NCI-H1436 (cell line): ENCODE measurements around the gene PSMD1.
A peak's percentile ranks its signal among the peaks of the same experiment; 100 is the strongest.
"Not testable (repeated sequence)": the region's sequence is repeated elsewhere in the genome, so short reads cannot be mapped to it uniquely, and the experiment has no call there.

Experiments
- DNase-seq: peaks from one replicate; lab custom pipeline; 2025; lab: John Stamatoyannopoulos, UW

The PSMD1 gene

DNA sequence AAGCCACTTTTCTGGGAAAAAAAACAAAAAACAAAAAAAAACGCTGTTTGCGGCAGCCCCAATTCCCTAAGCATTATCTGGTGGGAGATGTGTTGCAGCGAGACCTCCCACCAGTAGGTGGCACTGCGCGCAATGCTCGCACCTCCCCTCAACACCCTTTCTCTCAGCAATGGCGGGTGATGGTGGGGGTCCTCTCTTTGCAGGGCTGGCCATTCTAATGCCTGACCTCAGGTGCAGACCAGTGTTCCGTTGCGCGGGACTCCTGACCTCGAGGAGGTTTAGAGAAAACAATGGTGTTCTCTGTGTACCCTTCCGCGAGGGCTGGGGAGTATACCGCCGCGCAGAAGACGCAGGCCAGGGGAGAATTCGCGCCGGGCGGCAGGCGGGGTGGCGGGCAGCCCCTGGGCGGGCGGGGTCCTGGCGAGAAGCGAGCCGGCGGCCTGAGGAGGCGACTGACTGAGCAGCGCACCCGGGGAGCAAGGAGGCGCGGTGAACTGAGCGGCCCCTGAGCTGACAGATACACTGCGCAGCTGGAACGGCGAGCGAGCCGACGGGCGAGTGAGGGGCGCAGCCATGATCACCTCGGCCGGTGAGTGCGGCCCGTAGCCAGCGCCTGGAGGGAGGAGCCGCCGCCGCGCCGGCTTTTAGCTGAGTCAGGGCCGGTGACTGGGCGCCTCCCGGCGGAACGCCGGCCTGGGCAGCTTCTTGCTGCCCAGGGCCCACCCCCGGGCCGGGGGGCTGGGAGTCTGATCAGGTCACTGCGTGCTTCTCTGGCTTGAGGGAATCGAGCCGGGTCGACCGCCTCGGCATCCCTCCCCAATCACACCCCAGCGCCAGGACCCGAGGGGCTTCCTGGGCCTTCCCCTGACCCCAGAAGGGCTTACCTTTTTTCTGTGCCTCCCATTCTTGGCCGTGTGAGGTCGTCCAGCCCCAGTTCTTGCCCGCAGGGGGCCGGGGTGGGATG is at the start of gene PSMD1:
PSMD1 (plus strand) TSS at position 415 of the 964 bp plus-strand sequence; CDS start at position 574, 159 bp downstream.
- DNase-seq: peak; percentile 88

DNA sequence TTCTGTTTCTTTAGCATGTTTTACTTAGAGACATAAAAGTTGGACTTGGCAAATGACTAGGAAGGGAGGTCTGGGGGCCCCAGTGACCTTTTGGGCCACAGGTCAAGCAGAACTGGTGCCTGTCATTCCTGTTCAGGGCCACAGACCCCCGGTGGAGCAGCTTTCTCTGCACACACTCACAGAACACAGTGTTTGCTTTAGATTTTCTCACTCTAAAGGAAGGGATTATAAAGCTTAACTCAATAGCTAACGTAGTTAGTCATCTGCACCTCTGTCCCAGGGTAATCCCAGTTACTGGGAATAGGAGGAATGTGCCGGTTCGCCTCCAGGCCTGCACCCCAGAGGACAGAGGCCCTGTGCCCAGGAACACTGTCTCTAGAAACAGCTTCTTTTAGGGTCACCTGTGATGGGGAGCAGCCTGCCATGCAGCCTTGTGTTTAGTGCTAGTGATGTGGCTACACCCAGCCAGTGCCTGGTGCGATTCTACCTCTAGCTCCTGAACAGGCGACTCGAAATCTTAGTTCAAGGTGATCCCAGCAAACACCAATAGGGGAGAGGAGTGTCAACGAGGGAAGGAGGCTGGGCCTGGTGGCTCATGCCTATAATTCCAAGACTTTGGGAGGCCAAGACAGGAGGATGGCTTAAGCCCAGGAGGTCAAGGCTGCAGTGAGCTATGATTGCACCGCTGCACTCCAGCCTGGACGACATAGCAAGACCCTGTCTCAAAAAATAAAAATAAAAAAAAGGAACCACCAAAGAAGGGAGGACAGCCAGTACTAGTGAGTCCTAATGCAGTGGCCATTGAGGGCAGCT is 49.2 kb upstream of the PSMD1 start:
- no peak for DNase-seq

DNA sequence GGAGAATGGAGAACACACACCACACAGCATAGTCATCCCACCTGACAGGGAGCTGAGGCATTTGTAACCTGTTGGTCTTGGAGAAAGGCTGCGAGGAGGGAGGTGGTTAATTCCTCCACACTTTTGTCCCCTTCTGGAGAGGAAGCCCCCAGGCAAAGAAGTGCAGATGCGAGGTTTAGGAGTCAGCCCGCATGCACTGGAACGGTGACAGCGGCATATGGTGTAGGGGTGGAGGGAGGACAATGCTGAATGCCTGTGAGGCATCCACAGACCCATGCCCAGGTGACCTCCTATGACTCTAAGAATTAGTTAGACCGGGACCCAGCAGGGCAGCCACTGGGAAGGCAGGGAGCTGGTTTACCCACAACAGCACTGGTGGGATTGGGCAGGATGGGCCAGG is 48.5 kb upstream of the PSMD1 start:
- no peak for DNase-seq

DNA sequence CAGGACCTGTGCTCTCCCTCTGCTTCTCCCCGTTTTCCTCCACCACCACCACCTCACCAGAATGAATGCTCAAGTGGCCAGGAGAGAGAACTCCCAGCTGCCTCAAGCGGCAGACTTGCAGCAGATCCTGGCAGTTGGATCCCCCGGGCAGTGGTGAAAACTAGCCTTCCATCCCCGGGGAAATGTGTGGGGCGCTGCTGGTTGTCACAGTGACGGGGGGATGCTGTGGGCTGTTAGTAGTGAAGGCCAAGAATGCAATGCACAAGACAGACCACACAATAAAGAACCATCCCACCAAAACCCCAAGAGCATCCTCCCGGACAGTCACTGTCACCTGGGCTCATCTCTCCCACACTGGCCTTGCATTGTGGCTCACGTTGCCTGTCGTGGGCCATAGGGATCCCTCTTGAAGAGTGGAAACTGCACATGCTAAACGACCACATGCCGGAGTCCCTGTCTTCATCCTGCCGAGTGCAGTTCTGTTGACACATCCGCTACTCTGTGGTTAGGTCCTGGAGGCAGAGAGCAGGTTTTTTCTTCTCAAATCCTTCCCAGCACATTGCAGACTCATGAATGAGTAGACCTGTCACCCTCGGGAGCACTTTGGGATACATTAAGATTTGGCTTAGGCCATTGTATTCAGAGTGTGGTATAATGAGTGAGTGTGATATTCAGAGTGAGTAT is 47.3 kb upstream of the PSMD1 start:
- DNase-seq: no peak

DNA sequence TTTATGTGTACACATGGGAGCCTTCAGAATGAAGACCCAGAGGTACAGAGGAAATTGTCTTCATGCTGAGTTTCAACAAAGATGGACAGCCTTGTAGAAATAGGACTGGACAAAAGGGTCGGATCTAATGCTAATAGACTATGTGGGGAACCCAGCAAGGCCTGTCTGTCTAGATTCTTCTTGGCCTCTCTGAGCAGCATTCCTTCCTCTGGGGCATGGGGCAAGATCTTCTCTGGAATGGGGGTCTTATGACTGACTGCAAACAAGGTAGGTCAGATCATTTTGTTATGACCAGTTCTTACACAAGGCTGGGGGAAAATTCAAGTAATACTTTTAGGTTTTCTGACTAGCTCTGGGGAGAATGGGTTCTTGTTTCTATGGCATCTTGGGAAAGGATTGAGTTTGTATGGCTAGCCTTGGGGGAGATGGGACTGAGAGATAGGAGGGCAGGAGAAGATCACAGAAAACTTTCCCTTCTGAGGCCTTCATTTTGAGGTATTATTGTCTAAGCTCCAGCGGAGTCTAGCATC is 46.4 kb upstream of the PSMD1 start:
- no peak for DNase-seq

DNA sequence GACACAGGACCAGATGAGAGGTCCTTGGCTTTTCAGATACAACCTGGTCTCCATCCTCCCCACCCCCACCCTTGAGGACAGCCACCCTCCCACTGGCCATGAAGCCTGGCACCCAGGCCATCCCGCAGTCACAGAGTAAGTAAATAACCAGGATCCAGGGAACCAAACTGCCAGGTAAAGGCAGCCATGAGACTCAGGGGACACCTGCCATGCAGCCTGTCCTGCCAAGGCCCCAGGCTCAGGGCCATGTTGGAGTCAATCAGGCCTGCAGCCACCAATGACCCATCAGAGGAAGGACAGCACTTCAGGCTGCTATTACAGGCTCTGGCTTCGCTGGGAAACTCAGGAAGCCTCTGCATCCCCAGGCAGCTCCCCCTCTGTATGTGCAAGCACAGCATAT is 45.1 kb upstream of the PSMD1 start:
- no peak for DNase-seq

DNA sequence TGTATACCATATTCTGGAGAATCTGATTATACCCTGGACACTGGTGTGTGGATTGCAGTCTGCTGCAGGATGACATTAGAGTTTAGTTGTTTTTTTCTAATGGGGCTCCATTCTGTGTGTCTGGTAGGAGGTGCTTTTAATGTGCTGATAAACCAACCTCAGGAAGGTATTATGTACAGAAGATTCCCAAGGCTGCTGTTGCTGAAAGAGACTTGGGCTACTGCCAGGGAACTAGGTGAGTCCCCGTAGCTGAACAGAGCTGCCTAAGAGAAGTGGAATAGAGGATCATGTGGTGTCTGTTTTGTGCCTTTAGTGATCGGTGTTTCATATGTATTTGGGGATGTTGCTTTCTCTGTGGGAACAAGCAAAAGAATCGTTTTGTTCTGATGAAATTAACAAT is 44.2 kb upstream of the PSMD1 start:
- no peak for DNase-seq

DNA sequence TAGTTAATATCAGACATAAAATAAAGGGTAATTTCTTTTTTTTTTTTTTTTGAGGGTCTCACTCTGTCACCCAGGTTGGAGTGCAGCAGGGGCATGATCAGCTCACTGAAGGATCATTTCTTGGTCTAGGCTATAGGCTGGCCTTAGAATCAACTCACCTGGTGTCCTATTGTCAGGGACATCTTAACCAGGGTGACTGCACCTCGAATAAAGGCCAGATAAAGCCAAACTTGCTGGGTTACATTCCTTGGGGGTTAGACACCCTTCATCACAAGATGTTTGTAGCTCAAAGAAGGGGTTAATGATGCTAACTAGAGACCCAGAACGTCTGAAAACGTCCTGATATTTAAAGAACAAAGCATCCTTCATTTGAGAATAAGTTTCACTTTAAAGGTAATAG is 42.8 kb upstream of the PSMD1 start:
- no peak for DNase-seq

DNA sequence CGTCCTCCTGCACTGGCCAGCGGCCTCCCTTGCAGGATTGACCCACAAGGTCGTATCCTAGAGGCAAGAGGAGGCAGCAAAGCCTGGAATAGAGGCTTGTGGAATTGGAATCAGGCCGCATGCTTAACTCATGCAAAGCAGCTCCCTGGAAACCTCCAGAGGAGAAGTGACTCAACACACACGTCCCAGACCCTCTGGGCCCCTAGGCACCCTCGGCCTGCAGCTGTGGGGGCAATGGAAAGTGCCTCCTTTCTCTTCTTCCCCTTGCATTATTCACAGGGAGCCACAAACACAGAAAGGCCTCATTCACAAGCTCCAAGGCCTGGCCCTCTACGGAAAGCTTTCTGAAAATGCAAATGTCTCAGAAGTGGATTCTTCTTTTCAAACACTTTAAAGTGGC is 41.2 kb upstream of the PSMD1 start:
- DNase-seq: no peak

DNA sequence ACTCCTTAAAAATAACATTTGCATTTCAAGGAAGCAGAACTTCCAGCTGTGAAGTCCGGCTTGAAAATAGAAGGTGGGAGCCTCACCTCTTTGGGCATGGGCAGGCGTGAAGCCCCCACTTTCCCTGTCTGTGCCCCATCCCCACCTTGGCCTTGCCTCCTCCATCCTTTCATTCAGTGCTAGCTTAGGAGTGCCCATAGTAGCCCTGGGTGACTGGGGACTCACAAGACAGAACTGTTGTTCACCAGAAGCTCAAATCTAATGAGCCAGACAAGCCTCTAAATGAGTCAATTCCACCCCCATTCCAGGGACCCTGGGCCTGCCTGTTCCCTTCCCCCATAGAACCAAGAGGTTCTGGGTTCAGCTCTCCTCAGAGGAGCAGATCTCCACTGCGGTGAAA is 40.7 kb upstream of the PSMD1 start:
- DNase-seq: no peak

DNA sequence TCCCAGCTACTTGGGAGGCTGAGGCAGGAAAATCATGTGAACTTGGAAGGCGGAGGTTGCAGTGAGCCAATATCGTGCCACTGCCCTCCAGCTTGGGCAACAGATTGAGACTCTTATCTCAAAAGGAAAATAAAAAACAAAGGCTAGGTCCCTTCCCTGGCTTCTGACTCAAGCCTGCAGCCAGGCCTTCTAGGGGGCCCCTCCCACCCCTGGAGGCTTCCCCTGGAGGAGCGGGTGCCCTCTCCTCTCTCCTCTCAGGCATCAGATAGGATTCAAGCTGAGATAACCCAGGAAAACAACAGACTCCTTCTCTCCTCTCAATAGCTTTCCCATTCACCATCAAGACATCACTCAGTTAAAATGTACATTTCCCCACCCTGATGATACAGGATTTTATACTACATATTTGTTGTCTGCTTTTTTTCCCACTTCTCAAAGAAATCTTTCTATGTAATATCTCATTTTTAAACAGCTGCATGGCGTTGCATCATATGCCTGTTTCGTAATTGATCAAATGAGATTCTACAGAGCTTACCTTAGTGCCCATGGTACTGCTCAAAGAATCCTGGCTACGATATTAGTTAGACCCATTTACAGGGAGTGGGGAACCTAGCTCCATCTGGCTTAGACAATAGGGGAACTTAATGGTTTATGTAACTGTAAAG is 40.0 kb upstream of the PSMD1 start:
- no peak for DNase-seq

DNA sequence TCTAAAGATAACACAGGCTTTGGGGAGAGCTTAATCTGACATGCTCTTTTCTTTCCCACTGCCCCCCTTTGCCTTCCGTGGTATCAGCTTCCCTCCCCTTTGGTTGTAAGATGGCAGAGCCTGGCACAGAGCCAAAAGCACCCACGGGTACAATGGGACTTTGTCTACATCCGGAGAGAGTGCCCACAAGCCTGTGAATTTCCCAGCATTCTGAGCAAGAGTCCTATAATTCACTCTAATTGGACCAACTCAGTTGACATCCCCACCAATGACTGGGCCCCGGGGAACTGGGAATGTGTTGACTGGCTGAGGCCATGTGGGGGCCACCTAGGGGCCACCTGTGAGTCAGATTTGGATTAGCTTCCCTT is 39.5 kb upstream of the PSMD1 start:
- DNase-seq: peak; percentile 11

DNA sequence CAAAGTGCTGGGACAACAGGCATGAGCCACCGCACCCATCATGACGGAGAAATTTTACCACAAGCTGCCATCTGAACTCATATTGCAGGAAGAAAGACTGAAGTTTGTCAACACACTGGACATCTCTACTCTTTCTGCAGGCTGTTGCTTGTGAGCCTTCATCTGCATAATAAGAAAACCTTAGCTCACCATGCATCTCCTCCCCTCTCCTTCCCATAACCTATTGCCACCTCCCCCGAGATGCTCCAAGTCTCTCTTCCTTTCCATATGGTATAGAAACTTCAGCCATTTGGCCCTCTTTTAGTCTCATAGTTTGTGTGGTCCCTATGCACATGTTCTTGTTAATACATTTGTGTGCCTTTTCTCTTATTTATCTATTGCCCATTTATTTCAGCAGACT is 38.5 kb upstream of the PSMD1 start:
- DNase-seq: no peak

DNA sequence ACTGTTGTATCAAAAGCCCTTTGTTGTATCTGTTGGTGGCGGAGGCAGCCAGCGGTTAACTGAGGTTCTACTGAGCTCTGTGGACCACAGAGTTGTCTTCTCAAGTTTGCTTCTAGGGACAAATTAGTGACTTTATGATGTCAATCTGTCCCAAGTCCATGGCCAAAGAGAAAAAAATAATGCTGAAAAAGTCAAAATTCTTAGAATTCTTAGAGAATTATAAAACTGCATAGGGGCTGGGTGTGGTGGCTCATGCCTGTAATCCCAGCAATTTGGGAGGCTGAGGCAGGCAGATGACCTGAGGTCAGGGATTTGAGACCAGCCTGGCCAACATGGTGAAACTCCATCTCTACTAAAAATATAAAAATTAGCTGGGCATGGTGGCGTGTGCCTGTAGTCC is 31.6 kb upstream of the PSMD1 start:
- DNase-seq: not testable (repeated sequence)

DNA sequence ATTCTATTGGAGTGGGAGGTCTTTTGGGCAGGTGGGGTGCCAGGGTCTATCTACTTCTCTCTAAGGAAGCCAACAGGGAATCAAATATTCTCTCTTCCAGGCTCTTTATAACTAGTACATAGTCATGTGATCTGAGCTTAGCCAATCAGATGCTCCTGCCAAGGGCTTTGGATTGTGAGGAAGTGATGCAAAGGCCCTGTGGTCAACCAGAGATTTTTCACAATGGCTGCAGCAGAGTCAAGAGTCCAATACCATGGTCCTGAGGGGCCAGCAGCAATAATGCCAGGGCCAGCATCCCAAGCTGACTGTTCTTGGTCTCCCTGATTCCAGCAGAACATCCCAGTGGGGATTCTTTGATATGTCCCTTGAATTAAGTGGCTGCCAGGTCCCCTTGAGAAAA is 27.8 kb upstream of the PSMD1 start:
- DNase-seq: no peak

DNA sequence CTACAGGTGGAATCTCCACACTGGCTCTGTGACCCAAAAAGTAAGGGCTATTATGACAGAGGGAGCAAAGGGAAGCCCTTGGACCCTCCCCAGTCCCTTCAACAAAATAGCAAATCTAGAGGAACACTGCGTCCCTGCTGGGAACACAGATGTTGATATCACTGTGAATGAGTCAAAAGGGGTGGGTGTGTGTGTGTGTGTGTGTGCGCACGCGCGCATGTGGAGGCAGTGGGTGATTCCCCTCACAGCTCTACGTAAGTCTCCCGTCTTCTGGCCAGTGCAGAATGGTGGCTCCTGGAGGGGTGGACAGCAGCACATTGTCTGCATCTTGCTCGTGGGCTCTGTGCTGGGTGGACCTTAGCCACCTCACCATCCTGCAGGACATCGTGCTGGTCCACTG is 27.1 kb upstream of the PSMD1 start:
- no peak for DNase-seq

DNA sequence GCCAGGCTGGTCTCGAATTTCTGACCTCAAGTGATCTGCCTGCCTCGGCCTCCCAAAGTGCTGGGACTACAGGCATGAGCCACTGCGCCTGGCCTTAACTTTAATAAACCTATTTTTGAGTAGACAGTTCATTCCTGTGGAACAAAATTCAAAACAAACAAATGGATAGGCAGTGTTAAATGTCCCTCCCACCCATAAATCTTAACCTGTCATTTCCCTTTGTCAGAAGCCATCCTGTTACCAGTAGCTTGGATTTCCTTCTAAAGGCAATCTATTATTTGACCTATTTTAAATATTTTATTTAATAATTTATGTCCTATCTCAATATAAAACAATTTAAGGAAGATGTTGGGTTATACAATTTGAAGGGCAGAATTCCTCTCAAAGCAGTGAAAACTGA is 25.9 kb upstream of the PSMD1 start:
- no peak for DNase-seq

DNA sequence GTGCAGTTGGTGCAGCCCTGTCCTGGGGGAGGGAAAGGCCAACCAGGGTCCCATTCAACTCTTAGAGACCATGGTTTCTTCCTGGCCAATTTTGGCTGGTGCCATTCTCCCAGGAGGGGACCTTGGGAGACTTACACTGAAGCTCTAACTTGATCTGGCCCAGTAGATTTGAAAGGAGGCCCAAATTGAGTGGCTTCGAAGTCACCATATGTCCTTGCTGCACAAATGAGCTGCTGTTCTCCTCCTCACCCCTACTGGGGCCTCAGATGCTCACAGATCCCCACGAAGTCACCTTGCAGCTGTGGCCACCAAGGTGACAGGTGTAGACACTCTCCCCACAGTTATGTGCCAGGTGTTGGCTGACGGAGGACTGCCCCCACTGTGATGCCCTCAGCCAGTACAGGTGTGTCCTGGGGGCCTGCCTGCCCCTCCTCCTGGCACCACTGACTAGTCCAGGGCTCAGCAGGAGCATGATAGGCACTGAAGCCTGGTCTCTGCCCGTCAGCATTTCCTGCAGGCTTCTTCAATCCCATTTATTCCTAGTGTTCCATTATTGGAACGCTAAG is 24.0 kb upstream of the PSMD1 start:
- no peak for DNase-seq

DNA sequence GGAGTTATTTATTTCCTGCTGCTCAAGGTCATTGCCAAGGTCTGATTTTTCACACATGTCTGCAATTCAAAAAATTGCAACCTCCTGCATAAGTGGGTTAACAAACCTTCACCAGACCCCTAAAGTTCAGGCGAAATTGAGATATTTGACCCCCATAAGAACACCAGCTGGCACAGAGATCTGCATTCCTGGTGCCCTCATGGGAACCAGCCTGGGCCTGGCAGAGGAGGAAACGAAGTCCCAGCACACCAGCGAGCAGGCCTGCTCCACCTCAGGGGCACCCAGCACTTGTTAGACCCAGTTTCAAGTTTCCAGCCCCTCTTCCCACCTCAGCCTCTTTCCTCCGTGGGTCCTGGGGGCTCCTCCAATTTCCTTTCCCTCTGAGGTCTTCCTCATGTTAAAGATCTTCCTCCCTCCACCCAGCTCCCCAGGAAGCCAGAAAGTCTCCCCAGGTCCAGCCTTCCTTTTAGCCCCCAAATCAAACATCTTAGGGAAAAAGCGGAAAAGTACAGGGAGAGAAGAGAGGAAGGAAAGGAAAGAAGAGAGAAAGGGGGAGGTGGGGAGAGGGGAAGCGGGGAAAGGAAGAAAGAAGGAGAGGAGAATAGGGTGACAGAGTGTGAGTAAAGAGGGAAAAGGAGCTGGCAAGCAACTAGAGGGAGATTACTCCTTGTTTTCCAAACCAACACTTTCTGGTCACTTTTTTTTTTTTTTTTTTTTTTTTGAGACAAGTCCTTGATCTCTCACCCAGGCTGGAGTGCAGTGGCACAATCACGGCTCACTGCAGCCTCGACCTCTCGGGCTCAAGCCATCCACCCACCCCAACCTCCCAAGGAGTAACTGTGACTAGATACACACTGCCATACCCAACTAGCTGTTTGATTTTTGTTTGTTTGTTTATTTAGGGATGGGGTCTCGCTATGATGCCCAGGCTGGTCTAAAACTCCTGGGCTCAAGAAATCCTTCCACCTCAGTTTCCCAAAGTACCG is 23.2 kb upstream of the PSMD1 start:
- DNase-seq: no peak

DNA sequence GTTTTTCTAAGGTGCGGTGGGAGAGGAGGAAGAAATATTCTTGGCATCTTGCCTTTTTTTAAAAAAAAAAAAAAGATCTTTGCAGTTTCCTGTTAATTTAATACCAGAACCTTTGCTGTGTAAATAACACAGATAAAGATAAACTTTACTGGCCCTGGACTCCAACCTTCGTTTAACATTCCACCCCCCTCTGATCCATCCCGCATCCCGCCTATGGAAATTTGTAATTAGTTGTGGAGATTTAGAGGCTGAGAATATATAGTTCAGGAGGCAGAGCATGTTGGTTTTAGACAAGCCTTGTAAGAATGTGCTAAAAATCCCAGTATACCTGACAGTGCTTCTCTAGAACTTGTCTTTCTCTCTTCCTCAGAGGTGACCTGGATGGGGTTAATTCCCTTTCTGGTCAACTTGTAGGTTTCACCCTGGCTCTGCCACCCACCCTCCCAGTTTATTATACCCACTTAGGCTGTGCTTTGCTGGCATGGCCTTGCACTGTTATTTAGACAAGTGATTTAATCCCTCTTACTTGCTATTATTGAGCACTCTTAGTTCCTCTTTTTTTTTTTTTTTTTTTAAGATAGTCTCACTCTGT is 22.3 kb upstream of the PSMD1 start:
- DNase-seq: no peak
